HUDEP-2 (cell line): ENCODE measurements around the gene IL5RA.

Experiments used
- DNase-seq, 76 experiments: peaks; one replicate each; lab custom pipeline; 2025; ENCODE audit not compliant: unreplicated experiment in 76 of 76; lab: John Stamatoyannopoulos, UW

IL5RA gene

GRCh38 chr3:3110299-3110630, at the start of gene IL5RA:
IL5RA (minus strand) TSS chr3:3110374; CDS start chr3:3104984, 5,390 bp downstream.
- peak in 3 of 76 experiments; percentile 0 to 35 (median 5) for DNase-seq

- no peak for DNase-seq
These were observed 47.3 kb upstream of the IL5RA start for GRCh38 chr3:3157484-3157883.

GRCh38 chr3:3154879-3155610, 44.9 kb upstream of the IL5RA start:
- no peak for DNase-seq

GRCh38 chr3:3151513-3151912, 41.3 kb upstream of the IL5RA start:
- no peak for DNase-seq

GRCh38 chr3:3149560-3149959, 39.4 kb upstream of the IL5RA start:
- no peak for DNase-seq

GRCh38 chr3:3145831-3146230, 35.7 kb upstream of the IL5RA start:
- no peak for DNase-seq

- no peak for DNase-seq
These were observed 31.8 kb upstream of the IL5RA start for GRCh38 chr3:3141939-3142338.

- DNase-seq: no peak
These were observed 27.4 kb upstream of the IL5RA start for GRCh38 chr3:3137526-3137925.

- DNase-seq: no peak
These were observed 24.7 kb upstream of the IL5RA start for GRCh38 chr3:3134750-3135448.

GRCh38 chr3:3133500-3133899, 23.3 kb upstream of the IL5RA start:
- DNase-seq: no peak

GRCh38 chr3:3129579-3129978, 19.4 kb upstream of the IL5RA start:
- no peak for DNase-seq

GRCh38 chr3:3127432-3128010, 17.3 kb upstream of the IL5RA start:
- peak in 23 of 76 experiments; percentile 1 to 46 (median 12) for DNase-seq

- peak in 75 of 76 experiments; percentile 15 to 93 (median 85) for DNase-seq
These were observed 16.6 kb upstream of the IL5RA start, which contains the start of gene TRNT1 for GRCh38 chr3:3126477-3127431. TRNT1 (plus strand) TSS chr3:3126940; CDS start chr3:3129041, 2,101 bp downstream.

GRCh38 chr3:3125977-3126376, 15.8 kb upstream of the IL5RA start:
- DNase-seq: no peak

GRCh38 chr3:3119393-3119851, 9.2 kb upstream of the IL5RA start:
- DNase-seq: no peak

- DNase-seq: no peak
These were observed 7.5 kb upstream of the IL5RA start for GRCh38 chr3:3117651-3118050.

GRCh38 chr3:3113042-3113709, 3.0 kb upstream of the IL5RA start:
- DNase-seq: no peak

- DNase-seq: no peak
These were observed 681 bp upstream of the IL5RA start for GRCh38 chr3:3110749-3111361.

GRCh38 chr3:3109407-3110298, 521 bp downstream of the IL5RA start:
- no peak for DNase-seq
